Esophagus muscularis mucosa (tissue), 3 donors: Measurements from ENCODE around the gene CYSTM1.

ENCODE experiments used
- CTCF ChIP-seq, 3 experiments: fragments of 200-600 bp in 2 of 3; fragments of 450-650 bp in 1 of 3; sonication (generic) in 2 of 3; IDR thresholded peaks; one replicate each; pipeline ENCODE4 v1.5.1; 2017 to 2019; ENCODE audit warnings: antibody characterized with exemption in 3 of 3, mild to moderate bottlenecking in 2 of 3, moderate library complexity in 1 of 3
- EP300 ChIP-seq: sonication (generic); formaldehyde crosslinking; IDR thresholded peaks from one replicate; pipeline ENCODE4 v1.6.1; 2017; ENCODE audit warnings: antibody characterized with exemption

GRCh38 chr5:140232731-140233130, 57.7 kb downstream of the CYSTM1 start:
- TF ChIP-seq CTCF (IDR thresholded peaks at IDR 0.05) (no peak), EP300 (no peak)
